Dedifferentiated amniotic fluid mesenchymal stem cell (primary cell): Measurements from ENCODE around the gene CRYBB1.
A peak's percentile ranks its signal among the peaks of the same experiment; 100 is the strongest.

Source experiments
- DNase-seq: peaks from one replicate; pipeline ENCODE4 v3.0.0-alpha.2; 2016; ENCODE audit errors: extremely low spot score

CRYBB1 gene

GRCh38 chr22:26553056-26553752 lies 64.6 kb downstream of the CRYBB1 start:
- peak; percentile 49 for DNase-seq

GRCh38 chr22:26552466-26552865 lies 65.4 kb downstream of the CRYBB1 start:
- DNase-seq = no peak

GRCh38 chr22:26551568-26551967 lies 66.3 kb downstream of the CRYBB1 start:
- no peak for DNase-seq

GRCh38 chr22:26550498-26551033 lies 67.3 kb downstream of the CRYBB1 start:
- DNase-seq = peak; percentile 30

- no peak for DNase-seq
These were observed 67.8 kb downstream of the CRYBB1 start for GRCh38 chr22:26549902-26550497.
